ENCODE results near the gene TBC1D22A. TPM values are rescaled to one million over a fixed set of nuclear protein-coding genes. Genes with fewer than 3 reads are reported as not detected.

TBC1D22A gene
- total RNA-seq, 2 donors from 2014 or later, result 11.5 to 15.4 TPM

GRCh38 chr22:47029244-47030074 is 267.0 kb downstream of the TBC1D22A start:
- Histone ChIP-seq H3K27ac (no peak overlapping the region), H3K9me3 (no peaks in the 10 kb centered on the region), H3K27me3 (no peaks in the 10 kb centered on the region), H3K4me1 (no peaks in the 10 kb centered on the region), H3K36me3 (no peaks in the 10 kb centered on the region), H3K4me3 (no peak overlapping the region)
- TF ChIP-seq CTCF (IDR thresholded peaks at IDR 0.05), result no peak
- no peak for DNase-seq (ENCODE audit: low spot score)

GRCh38 chr22:47030143-47030661 is 267.8 kb downstream of the TBC1D22A start:
- no peaks in the 10 kb centered on the region for H3K4me1 ChIP-seq
- H3K9me3 ChIP-seq, result no peaks in the 10 kb centered on the region
- H3K27ac ChIP-seq, result no peak overlapping the region
- H3K27me3 ChIP-seq, result no peaks in the 10 kb centered on the region
- no peak for TF ChIP-seq CTCF (IDR thresholded peaks at IDR 0.05)
- DNase-seq (ENCODE audit: low spot score), result no peak
- no peak overlapping the region for H3K4me3 ChIP-seq
- H3K36me3 ChIP-seq, result no peaks in the 10 kb centered on the region

GRCh38 chr22:47030881-47031627 is 268.6 kb downstream of the TBC1D22A start:
- Histone ChIP-seq H3K27me3 (no peaks in the 10 kb centered on the region), H3K27ac (no peak overlapping the region), H3K4me3 (no peak overlapping the region), H3K4me1 (no peaks in the 10 kb centered on the region), H3K36me3 (no peaks in the 10 kb centered on the region), H3K9me3 (no peaks in the 10 kb centered on the region)
- no peak for DNase-seq (ENCODE audit: low spot score)
- TF ChIP-seq CTCF (IDR thresholded peaks at IDR 0.05), result no peak

- Histone ChIP-seq H3K36me3 (no peaks in the 10 kb centered on the region), H3K27me3 (no peaks in the 10 kb centered on the region), H3K4me3 (no peak overlapping the region), H3K9me3 (no peaks in the 10 kb centered on the region), H3K27ac (no peak overlapping the region), H3K4me1 (no peaks in the 10 kb centered on the region)
- DNase-seq (ENCODE audit: low spot score), result no peak
- TF ChIP-seq CTCF (IDR thresholded peaks at IDR 0.05), result no peak
Observed at GRCh38 chr22:47031628-47031915, 269.1 kb downstream of the TBC1D22A start.

- Histone ChIP-seq H3K27me3 (no peaks in the 10 kb centered on the region), H3K4me1 (no peaks in the 10 kb centered on the region), H3K36me3 (no peaks in the 10 kb centered on the region), H3K9me3 (no peaks in the 10 kb centered on the region), H3K4me3 (no peak overlapping the region), H3K27ac (no peak overlapping the region)
- DNase-seq (ENCODE audit: low spot score), result no peak
- no peak for TF ChIP-seq CTCF (IDR thresholded peaks at IDR 0.05)
Observed at GRCh38 chr22:47032091-47032943, 269.9 kb downstream of the TBC1D22A start.

Measured in right atrium auricular region (tissue), 2 donors.